HG03097 (cell line): ENCODE data around the gene TNFRSF8.

ENCODE experiments used
- ATAC-seq: cut with Tn5 transposase; IDR thresholded peaks from one replicate; pipeline ENCODE4 v1.9.1; 2021; ENCODE audit not compliant: unreplicated experiment, low FRiP score

The TNFRSF8 gene

GRCh38 chr1:12140016-12140415 lies 76.9 kb downstream of the TNFRSF8 start:
- no peak for ATAC-seq

GRCh38 chr1:12140515-12141162 lies 77.5 kb downstream of the TNFRSF8 start:
- no peak for ATAC-seq

GRCh38 chr1:12141163-12141850 lies 78.2 kb downstream of the TNFRSF8 start:
- no peak for ATAC-seq

GRCh38 chr1:12142141-12142823 lies 79.2 kb downstream of the TNFRSF8 start:
- ATAC-seq = no peak

GRCh38 chr1:12142891-12143630 lies 80.0 kb downstream of the TNFRSF8 start:
- ATAC-seq = no peak

- ATAC-seq = no peak
Measured at GRCh38 chr1:12143631-12144155, 80.6 kb downstream of the TNFRSF8 start.

- ATAC-seq = no peak
Measured at GRCh38 chr1:12144236-12144635, 81.1 kb downstream of the TNFRSF8 start.

GRCh38 chr1:12144969-12145368 lies 81.9 kb downstream of the TNFRSF8 start:
- ATAC-seq = no peak

- no peak for ATAC-seq
Measured at GRCh38 chr1:12145616-12146342, 82.7 kb downstream of the TNFRSF8 start.

GRCh38 chr1:12146343-12147112 lies 83.4 kb downstream of the TNFRSF8 start:
- ATAC-seq = no peak

GRCh38 chr1:12147201-12147701 lies 84.1 kb downstream of the TNFRSF8 start:
- no peak for ATAC-seq

- no peak for ATAC-seq
Measured at GRCh38 chr1:12148160-12148957, 85.3 kb downstream of the TNFRSF8 start.

- ATAC-seq = no peak
Measured at GRCh38 chr1:12148958-12149790, 86.1 kb downstream of the TNFRSF8 start.

- ATAC-seq = no peak
Measured at GRCh38 chr1:12149791-12150175, 86.7 kb downstream of the TNFRSF8 start.

GRCh38 chr1:12150456-12151200 lies 87.5 kb downstream of the TNFRSF8 start:
- ATAC-seq = no peak

GRCh38 chr1:12151465-12151864 lies 88.4 kb downstream of the TNFRSF8 start:
- ATAC-seq = no peak
